Panc1 (cell line): ENCODE data around the gene MAST3. TPM values are rescaled to one million over a fixed set of nuclear protein-coding genes. Genes with fewer than 3 reads are reported as not detected.

Experiments used
- ATAC-seq: fragments of 200-7000 bp; cut with Tn5 transposase; 2 replicates; pipeline ENCODE4 v1.9.1; 2020; ENCODE audit warnings: mild to moderate bottlenecking, moderate library complexity
- BruUV-seq: library from RNA; stranded (reverse); fragments of 400-500 nt; replicated peaks from 2 replicates; lab custom pipeline; 2021; lab: Mats Ljungman, UMichigan
- CTCF ChIA-PET: fragments of 300-600 bp; sonication (Branson Sonifier 250); formaldehyde crosslinking; loops from one replicate; lab custom pipeline; 2022; ENCODE audit warnings: antibody characterized with exemption; lab: Charles Lee
- POLR2A ChIA-PET: fragments of 300-600 bp; sonication (Branson Sonifier 250); formaldehyde crosslinking; loops from one replicate; lab custom pipeline; 2022; ENCODE audit warnings: antibody characterized with exemption; lab: Charles Lee
- DNase-seq: peaks from one replicate; pipeline ENCODE4 v3.0.0-alpha.2; 2010; ENCODE audit warnings: low read depth, low spot score
- H3K27ac ChIP-seq: 2 replicates; pipeline ENCODE4 v1.5.1; 2011; ENCODE audit warnings: mild to moderate bottlenecking, low read length, inconsistent platforms
- H3K27me3 ChIP-seq: fragments of 200-500 bp; sonication (Bioruptor generic); 2 replicates; pipeline ENCODE4 v1.6.0; 2014; ENCODE audit warnings: low read length, inconsistent platforms; ENCODE audit not compliant: control insufficient read depth, insufficient read depth
- H3K36me3 ChIP-seq: fragments of 200-500 bp; sonication (Bioruptor generic); 2 replicates; pipeline ENCODE4 v1.5.1; 2014; ENCODE audit warnings: inconsistent platforms, mild to moderate bottlenecking, low read length, moderate library complexity; ENCODE audit not compliant: control insufficient read depth, insufficient read depth
- H3K4me1 ChIP-seq: 2 replicates; pipeline ENCODE4 v1.5.1; 2011; ENCODE audit warnings: inconsistent platforms, mild to moderate bottlenecking, low read length, moderate library complexity; ENCODE audit not compliant: control insufficient read depth, insufficient read depth
- H3K4me3 ChIP-seq, 2 experiments: 2 replicates each; pipeline ENCODE4 v1.5.1; 2011 to 2012; ENCODE audit warnings: low read depth in 2 of 2, low read length in 2 of 2, mild to moderate bottlenecking in 2 of 2, inconsistent platforms in 1 of 2, moderate library complexity in 1 of 2
- H3K9me3 ChIP-seq: fragments of 200-500 bp; sonication (Bioruptor generic); 2 replicates; pipeline ENCODE4 v1.5.1; 2014; ENCODE audit warnings: low read depth, mild to moderate bottlenecking, inconsistent platforms, low read length, moderate library complexity; ENCODE audit not compliant: control insufficient read depth, insufficient read depth
- POLR2AphosphoS5 ChIP-seq: IDR thresholded peaks from 2 replicates; pipeline ENCODE4 v1.6.1; 2012; ENCODE audit warnings: mild to moderate bottlenecking, low read depth, low read length, moderate library complexity
- SIN3A ChIP-seq: IDR thresholded peaks from 2 replicates; pipeline ENCODE4 v1.6.1; 2012; ENCODE audit warnings: low read depth, mild to moderate bottlenecking, low read length, moderate library complexity, borderline replicate concordance; ENCODE audit not compliant: insufficient read depth
- TCF7L2 ChIP-seq: IDR thresholded peaks from 2 replicates; pipeline ENCODE4 v1.6.1; 2011; ENCODE audit warnings: mild to moderate bottlenecking, low read depth, low read length, inconsistent platforms
- in situ Hi-C: cut with HindIII; loops from 2 replicates; pipeline ENCODE4 v1.10.0; 2016; ENCODE audit warnings: low sequenced_read_pairs, low pct_unique_long_range_greater_than_20kb
- intact Hi-C: fragments of 100-400 bp; cut with micrococcal nuclease; formaldehyde crosslinking; loops from one replicate; pipeline ENCODE4 v1.10.0; 2022; ENCODE audit not compliant: unreplicated experiment
- total RNA-seq: library from RNA; stranded (reverse); gene quantifications from one replicate; pipeline ENCODE4 v1.2.1, GENCODE V29; 2021; ENCODE audit not compliant: unreplicated experiment
- TF ChIP-seq, protein P1 (sequence below), 2 experiments: IDR thresholded peaks; 2 replicates each; pipeline ENCODE4 v1.6.1; 2011 to 2012; ENCODE audit warnings: low read depth in 2 of 2, control low read depth in 1 of 2, low read length in 1 of 2, mild to moderate bottlenecking in 1 of 2, moderate library complexity in 1 of 2; ENCODE audit not compliant: insufficient read depth in 1 of 2
- TF ChIP-seq, protein P2 (sequence below): fragments of 450-650 bp; IDR thresholded peaks from 2 replicates; pipeline ENCODE4 v1.5.1; 2017; ENCODE audit warnings: mild to moderate bottlenecking

Gene MAST3
- total RNA-seq, 1 experiment from 2014 or later: 13.1 TPM

- in situ Hi-C loops: no loop called here
- no TSS peak for BruUV-seq
- H3K4me1 ChIP-seq: no peaks in the 10 kb centered on the region
- POLR2A ChIA-PET: interaction anchor here (0.6 to 0.7 kb wide), 2 partner anchors 13 to 100 kb away, joined by 3 read pairs; partner anchors contain the start of gene MPV17L2
- H3K4me3 ChIP-seq: no peak overlapping the region
- no peaks in the 10 kb centered on the region for H3K9me3 ChIP-seq
- intact Hi-C loops: no loop called here
- CTCF ChIA-PET: no interaction called here
- DNase-seq (no peak), ATAC-seq (no peak)
- no peak overlapping the region for H3K27ac ChIP-seq
- H3K36me3 ChIP-seq: no peaks in the 10 kb centered on the region
- no peak for TF ChIP-seq TCF7L2
- TF ChIP-seq, protein P1, sequence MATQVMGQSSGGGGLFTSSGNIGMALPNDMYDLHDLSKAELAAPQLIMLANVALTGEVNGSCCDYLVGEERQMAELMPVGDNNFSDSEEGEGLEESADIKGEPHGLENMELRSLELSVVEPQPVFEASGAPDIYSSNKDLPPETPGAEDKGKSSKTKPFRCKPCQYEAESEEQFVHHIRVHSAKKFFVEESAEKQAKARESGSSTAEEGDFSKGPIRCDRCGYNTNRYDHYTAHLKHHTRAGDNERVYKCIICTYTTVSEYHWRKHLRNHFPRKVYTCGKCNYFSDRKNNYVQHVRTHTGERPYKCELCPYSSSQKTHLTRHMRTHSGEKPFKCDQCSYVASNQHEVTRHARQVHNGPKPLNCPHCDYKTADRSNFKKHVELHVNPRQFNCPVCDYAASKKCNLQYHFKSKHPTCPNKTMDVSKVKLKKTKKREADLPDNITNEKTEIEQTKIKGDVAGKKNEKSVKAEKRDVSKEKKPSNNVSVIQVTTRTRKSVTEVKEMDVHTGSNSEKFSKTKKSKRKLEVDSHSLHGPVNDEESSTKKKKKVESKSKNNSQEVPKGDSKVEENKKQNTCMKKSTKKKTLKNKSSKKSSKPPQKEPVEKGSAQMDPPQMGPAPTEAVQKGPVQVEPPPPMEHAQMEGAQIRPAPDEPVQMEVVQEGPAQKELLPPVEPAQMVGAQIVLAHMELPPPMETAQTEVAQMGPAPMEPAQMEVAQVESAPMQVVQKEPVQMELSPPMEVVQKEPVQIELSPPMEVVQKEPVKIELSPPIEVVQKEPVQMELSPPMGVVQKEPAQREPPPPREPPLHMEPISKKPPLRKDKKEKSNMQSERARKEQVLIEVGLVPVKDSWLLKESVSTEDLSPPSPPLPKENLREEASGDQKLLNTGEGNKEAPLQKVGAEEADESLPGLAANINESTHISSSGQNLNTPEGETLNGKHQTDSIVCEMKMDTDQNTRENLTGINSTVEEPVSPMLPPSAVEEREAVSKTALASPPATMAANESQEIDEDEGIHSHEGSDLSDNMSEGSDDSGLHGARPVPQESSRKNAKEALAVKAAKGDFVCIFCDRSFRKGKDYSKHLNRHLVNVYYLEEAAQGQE (IDR thresholded peaks at IDR 0.05; ENCODE audit: insufficient read depth in 1 of 2, low read depth in 2 of 2, low read length in 1 of 2): no peak
- no peak for TF ChIP-seq POLR2AphosphoS5
- TF ChIP-seq SIN3A: no peak
- TF ChIP-seq, protein P2, sequence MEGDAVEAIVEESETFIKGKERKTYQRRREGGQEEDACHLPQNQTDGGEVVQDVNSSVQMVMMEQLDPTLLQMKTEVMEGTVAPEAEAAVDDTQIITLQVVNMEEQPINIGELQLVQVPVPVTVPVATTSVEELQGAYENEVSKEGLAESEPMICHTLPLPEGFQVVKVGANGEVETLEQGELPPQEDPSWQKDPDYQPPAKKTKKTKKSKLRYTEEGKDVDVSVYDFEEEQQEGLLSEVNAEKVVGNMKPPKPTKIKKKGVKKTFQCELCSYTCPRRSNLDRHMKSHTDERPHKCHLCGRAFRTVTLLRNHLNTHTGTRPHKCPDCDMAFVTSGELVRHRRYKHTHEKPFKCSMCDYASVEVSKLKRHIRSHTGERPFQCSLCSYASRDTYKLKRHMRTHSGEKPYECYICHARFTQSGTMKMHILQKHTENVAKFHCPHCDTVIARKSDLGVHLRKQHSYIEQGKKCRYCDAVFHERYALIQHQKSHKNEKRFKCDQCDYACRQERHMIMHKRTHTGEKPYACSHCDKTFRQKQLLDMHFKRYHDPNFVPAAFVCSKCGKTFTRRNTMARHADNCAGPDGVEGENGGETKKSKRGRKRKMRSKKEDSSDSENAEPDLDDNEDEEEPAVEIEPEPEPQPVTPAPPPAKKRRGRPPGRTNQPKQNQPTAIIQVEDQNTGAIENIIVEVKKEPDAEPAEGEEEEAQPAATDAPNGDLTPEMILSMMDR: no peak
- H3K27me3 ChIP-seq: no peaks in the 10 kb centered on the region
Measured at GRCh38 chr19:18179957-18180356, 82.4 kb downstream of the MAST3 start.

DNA sequence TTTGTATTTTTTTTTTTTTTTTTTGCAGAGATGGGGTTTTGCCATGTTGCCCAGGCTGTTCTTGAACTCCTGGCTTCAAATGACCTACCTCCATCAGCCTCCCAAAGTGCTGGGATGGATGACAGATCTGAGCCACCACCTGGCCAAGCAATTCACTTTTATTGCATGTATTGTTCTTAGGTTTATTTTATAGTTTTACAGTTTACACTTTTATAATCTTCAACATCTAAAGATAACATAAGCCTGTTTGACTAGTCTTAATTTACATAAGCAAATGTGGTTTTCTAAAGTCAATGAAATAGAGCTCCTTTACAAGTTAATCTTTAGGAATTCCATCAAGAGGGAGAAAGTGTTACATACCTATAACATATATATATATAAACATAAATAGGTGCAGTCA, 86.0 kb downstream of the MAST3 start:
- ATAC-seq (no peak), DNase-seq (no peak)
- Histone ChIP-seq H3K27me3 (no peaks in the 10 kb centered on the region), H3K4me3 (no peak overlapping the region), H3K27ac (no peak overlapping the region), H3K9me3 (no peaks in the 10 kb centered on the region), H3K4me1 (no peaks in the 10 kb centered on the region), H3K36me3 (no peaks in the 10 kb centered on the region)
- in situ Hi-C loops: no loop called here
- ChIA-PET CTCF (interaction anchor here (0.7 kb wide), 1 partner anchor 66 kb away, joined by 5 read pairs; no protein-coding TSS in a partner anchor), POLR2A (no interaction called here)
- TF ChIP-seq, protein P2: no peak
- TF ChIP-seq, protein P1 (IDR thresholded peaks at IDR 0.05; ENCODE audit: insufficient read depth in 1 of 2, low read depth in 2 of 2, low read length in 1 of 2): no peak
- TF ChIP-seq POLR2AphosphoS5 (no peak), TCF7L2 (no peak), SIN3A (no peak)
- no TSS peak for BruUV-seq
- intact Hi-C loops: no loop called here
